HG02763 (cell line): ENCODE measurements around the gene SCN2B.

ENCODE experiments used
- ATAC-seq: cut with Tn5 transposase; IDR thresholded peaks from one replicate; pipeline ENCODE4 v1.9.1; 2021; ENCODE audit warnings: mild to moderate bottlenecking, moderate library complexity; ENCODE audit not compliant: unreplicated experiment

SCN2B gene

DNA sequence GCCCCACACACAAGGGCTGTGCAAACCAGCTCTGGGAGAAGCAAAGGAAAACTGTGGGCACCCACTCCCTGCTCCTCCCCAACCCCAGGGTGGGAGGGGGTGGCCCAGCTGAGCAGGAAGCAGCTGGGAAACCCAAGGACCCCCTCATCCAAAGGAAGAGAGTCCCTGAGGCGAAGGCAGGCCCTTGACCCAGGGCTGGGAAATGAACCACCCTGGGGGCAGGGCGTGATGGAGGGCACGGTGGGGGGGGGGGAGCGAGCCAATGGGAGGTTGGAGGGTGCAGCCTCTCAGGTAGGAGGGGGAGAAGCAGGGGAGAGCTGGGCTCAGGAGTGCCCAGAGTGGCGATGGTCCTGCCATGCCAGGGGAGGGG, 40.7 kb downstream of the SCN2B start:
- no peak for ATAC-seq

DNA sequence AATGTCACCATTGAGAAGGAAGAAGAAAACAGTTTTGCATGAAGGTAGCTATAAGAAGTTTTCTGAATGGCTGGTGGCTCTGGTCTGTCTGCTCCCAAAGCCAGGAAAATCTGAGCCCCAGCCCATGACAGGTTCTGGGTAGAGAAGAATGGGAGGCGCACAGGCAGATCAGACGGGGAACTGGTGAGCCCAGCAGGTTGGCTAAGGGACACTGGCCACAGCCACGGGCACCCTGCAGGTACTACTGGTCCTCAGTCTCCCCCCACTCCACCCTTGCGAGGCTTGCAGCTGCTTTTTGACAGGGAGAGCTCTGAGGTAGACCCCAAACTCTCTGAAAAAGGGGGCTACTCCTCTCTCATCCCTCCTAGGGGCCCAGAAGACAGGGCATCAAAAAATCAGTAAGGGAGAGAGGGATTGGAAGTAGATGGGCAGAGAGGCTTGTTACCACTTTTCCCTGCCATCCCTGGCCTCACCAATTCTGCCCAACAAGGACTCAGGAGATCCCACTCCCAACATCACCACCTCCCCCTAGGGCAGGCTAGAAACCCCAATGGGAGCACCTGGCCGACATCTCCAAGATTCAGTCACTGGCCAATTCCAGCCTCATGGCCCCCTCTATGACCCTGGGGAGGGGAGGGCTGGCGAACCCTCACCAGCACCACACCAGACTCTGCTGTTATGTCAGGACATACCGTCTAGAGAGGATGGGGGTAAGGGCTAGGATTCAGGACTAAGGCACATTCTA, 41.2 kb downstream of the SCN2B start:
- ATAC-seq, result no peak

DNA sequence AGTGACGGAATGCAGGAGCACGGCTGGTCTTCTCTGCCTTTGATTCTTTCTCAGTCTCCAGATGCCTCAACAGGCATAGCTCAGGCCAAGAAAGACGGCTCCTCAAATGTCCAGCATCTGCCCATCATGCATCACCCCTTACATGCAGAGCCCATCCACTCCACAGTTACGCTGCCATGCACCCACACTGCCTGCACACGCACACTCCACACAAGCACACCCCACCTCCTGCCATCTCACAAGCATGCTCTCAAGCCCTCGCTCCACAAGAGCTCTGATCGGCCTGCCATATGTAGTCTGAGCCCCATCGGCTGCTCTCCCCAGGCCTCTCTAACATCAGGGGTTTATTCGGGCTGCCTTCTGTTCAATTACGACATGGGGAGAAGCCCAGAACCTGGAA, 42.6 kb downstream of the SCN2B start:
- no peak for ATAC-seq

DNA sequence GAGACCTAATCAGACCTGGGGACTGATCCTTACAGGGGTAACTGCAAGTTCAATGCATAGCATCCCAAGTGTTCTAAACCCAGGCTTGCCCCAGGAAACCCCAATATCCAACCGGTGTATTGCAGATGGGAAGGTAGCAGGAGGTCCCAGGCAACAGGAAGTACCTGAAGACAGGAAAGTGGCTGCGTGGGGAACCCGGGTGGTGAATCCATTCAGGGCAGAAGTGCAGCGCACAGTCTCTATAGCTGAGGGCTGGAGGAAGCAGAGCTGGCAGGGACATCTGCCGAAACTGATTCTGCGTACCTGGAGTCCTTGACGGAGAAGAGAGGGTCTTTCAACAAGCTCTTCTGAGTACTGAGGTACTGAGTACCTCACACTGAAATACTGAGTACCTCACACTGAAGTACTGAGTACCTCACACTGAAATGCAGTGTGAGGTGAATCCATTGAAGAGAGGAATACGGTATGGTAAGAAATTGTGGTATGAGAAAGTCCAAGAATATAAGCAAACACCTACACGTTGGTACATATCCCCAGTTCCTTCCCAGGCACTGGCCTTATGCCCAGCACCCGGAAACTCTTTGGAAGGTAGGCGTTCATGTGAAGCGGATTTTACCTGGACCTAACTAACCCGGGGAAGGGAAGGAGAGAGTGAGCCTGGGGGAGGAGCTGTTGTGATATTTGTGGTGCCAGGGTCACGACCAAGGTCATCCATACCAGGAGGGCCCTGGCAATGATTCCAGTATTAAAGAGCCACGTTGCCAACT, 43.9 kb downstream of the SCN2B start:
- no peak for ATAC-seq

DNA sequence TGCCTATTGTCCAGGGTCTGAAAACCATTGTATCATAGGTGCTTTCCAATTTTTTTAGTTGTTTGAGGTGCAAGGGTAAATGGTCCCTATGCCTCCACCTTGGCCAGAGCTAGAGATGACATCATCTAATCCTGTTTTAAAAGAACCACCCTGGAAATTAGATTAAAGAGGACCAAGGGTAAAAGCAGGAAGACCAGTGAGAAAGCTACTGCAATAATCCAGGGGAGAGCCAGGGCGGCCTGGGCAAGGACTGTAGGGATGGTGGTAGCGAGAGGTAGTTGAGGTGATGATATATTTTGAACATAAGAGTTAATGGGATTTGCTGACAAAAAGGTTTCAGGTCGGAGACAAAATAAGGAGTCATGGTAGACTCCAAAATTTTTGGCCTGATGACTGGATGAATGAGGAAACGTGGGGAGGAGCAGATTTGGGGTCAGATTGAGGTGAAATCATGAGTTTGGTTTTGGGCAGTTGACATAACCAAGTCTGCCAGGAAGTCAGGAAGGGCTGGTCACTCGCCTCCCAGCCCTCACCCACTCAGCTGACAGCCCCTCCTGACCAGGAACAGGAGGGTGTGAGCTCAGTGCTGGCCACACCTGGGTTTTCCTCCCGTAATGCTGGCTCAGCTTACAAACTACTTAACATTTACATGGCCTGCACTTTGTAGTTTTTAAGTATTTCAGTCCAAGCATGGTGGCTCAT, 46.8 kb downstream of the SCN2B start:
- no peak for ATAC-seq

DNA sequence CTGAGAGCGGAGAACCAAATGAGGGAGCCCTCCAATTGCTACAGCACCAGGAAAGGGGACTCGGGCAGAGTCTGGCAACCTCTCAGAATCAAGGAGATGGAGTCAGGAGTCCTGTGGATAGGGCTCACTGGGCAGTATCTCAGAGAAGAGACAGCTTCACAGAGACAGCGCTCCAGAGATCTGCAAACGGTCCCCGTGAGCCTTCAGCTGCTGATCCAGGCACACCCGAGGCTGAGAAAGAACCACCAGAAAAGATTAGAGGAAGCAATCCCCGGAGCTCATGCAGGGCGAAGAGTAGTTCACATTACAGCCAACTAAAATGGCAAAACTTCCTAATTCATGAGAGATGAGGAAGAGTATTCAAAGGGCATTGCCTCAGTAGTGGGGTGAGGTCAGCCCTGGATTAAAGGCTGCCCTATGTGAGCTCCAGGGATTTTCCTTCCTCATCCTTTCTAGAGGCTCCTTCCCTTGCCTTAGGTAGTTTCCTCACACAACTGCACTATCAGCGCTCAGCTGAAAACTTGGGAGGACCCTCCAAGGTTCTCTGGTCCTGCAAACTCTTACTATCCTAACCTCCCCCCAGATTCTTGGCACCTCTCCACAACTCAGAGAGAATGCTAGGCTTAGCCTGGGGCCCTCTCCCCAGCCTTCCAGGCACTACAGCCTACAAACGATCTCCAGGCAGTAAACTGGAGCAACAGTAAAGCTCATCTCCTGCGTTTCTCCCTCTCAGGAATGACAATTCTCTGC, 47.5 kb downstream of the SCN2B start:
- no peak for ATAC-seq

DNA sequence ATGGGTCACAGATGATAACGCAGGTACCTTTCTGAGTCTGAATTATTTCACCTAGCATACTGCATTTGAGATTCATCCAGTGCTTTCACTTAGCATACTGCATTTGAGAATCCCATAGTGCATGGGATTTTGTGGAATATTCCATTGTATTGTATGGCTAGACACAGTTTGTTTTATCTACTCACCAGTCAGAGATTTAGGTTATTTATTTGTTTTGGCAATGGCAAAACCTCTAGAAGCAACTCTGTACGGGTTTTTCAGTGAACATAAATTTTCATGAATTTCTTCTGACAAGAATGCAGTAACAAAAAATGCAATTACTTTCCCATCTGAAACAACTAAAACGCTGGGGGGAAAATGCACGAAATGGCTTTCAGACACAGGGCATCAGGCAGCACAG, 48.1 kb downstream of the SCN2B start:
- no peak for ATAC-seq

DNA sequence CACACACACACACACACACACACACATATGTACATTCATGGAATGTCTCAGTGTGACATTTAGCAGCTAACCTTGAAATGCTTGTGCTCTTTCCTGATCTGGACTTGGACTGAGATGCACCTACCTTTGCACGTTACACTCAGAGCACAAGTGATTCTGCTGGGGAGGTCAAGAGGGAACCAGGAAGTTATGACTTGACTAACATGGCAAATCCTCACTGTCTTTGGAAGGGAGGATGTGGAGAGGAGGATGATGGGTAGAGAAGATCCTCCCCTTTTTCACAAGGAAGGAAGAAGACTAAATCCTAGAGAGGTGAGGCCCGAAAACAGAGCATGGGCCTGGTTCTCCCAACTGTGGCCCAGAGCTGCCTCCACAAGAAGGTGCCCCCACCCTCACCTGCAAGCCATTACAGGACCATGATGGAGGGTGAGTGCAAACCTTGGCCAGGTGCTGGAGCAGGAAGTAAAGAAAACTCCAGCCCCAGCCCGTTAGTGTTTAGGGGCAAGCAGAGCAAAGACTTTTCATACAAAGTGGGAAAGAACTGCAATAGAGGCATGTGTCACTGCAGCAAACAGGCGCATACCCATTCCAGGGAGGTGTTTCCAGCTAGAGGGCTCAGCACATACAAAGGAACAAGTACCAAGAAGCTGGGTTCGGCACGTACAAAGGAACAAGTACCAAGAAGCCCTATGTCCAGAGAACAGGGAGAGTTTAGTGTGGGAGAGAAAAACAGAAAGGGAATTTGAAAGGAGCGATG, 50.2 kb downstream of the SCN2B start:
- no peak for ATAC-seq

DNA sequence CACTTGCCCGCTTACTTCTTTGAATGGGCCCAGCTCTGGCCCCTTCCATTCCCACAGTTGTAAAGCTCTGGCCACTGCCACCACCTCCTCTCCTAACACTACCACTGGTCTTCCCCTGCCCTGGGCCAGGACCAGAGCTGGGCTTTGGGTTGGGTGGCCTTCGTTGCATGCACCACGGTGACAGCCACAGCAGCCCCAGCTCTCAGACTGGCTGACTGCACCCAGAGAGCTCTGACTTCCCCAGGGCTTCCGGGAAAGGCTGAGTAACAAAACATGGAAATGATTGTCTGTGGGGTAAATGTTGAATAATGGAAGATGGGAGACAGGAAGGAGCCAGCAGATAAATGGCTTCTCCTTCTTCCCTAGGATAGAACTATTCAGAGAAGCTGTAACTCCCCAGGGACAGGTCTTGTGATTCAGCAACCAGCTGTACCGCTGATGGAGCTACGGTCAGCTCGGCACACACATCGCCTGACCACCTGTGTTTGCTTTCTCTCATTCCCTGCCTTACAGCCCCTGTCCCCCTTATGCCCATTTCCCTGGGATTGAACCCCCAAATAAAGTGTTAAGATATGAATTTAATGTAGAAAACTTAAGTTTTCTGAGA, 51.4 kb downstream of the SCN2B start:
- no peak for ATAC-seq

DNA sequence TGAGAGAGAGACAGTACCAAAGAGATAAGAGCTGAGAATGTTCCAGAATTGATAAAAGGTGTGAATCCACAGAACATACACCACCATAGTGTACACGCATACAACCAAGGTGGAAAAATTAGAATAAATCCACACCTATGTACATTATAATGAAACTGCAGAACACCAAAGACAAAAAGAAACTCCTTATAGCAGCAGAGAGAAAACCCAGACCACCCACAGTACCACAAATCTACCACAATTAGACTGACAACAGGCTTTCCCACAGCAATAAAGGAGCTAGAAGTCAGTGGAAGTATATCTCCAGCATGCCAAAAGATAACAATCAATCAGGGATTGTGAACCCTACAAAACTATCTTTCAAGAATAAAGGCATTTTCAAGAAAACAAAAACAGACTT, 55.6 kb downstream of the SCN2B start:
- ATAC-seq, result no peak

DNA sequence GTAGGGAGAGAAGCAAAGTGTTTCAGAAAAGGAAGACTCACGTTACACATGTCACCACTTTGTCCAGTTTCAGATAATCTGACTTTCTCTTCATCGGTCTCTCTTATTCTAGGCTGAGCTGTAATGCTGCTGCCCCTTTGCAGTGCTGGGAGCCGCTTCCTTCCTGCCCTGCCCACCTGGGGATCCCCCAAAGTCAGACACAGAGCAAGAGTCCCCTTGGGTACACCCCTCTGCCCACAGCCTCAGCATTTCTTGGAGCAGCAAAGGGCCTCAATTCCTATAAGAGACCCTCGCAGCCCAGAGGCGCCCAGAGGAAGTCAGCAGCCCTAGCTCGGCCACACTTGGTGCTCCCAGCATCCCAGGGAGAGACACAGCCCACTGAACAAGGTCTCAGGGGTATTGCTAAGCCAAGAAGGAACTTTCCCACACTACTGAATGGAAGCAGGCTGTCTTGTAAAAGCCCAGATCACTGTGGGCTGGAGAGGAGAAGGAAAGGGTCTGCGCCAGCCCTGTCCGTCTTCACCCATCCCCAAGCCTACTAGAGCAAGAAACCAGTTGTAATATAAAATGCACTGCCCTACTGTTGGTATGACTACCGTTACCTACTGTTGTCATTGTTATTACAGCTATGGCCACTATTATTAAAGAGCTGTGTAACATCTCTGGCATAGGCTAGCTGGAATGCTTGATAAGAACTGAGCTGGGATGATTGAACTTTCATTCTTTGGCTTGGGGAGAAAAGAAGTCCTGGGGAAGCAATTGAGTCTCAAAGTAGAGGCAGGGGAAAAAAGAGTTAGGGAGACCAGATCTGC, 58.4 kb downstream of the SCN2B start:
- no peak for ATAC-seq

DNA sequence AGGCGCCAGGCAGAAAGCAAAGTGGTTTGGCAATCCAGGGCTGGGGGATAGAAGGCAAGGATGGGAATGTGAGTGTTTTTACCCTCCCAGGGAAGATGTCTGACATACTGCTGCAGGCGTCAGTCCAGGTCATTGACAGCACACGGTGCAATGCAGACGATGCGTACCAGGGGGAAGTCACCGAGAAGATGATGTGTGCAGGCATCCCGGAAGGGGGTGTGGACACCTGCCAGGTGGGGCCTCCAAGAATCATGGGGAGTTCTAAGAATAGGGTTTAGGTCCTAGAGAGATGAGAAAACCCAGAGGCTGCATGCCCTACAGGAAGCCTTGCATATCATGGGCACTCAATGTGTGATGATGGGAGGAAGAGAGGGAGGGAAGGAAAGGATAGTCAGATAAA, 61.4 kb downstream of the SCN2B start:
- no peak for ATAC-seq

DNA sequence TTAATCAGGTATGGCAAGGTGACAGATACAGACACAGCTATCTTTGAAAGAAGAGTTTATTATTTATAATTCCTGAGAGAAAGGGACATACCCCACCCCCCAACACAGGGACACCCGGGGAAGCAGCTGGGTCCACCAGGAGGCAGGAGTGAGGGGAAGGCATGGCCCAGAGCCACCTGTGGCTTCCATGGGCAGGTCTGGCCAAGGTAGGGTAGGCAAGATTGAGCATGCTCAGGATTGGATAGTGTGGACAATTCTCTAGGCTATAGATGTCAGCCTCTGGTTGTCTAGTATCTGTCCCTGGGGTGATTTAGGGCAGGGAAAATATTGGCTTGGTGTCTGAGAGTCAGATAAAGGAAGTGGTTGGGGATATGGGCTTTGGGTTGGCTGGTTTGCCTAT, 62.2 kb downstream of the SCN2B start:
- ATAC-seq, result no peak

DNA sequence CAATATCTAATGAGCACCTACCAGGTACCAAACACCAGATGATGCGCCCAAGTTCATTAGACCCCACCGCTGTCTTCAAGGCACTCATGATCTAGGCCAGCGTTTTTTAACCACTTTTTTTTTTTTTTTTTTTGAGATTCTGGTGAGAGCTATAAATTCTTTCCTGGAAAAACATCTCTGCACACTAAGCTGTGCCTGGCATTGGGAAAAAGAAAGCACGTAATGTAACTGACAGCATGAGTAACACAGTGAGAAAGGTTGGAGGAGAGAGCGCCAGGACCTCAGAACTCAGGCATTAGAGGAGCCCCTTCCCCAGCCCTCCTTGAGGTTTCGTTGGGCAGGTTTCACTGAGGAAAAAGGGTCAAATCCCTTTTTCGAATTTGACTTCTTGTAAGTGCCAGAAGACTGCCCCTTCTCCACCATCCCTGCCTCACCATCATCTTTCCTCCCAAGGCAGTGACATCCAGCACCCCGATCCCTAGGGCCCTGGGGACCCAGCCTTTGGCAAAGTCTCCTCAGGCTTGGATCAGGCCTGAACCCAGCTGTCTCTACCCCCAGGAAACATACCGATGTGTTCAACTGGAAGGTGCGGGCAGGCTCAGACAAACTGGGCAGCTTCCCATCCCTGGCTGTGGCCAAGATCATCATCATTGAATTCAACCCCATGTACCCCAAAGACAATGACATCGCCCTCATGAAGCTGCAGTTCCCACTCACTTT, 63.6 kb downstream of the SCN2B start:
- ATAC-seq, result no peak
